ENCODE measurements around the gene DNAH3.
"Not testable (repeated sequence)": the region's sequence is repeated elsewhere in the genome, so short reads cannot be mapped to it uniquely, and the experiment has no call there.

Gene DNAH3

GRCh38 chr16:21153124-21153729 is 2.6 kb upstream of the DNAH3 start:
- H3K36me3 ChIP-seq (ENCODE audit: insufficient read depth, low read length); H3K9me2 ChIP-seq (replicated peaks; ENCODE audit: low read depth, low read length); H3F3A ChIP-seq (ENCODE audit: low read depth); H3K4me1 ChIP-seq (ENCODE audit: insufficient read depth, low read length, poor library complexity, severe bottlenecking); H3K9ac ChIP-seq (ENCODE audit: low read depth, low read length, poor library complexity, severe bottlenecking); H3K9me3 ChIP-seq (ENCODE audit: insufficient read depth, low read depth, low read length); H4K20me1 ChIP-seq (ENCODE audit: insufficient read depth, low read length, poor library complexity, severe bottlenecking); H3K4me2 ChIP-seq (ENCODE audit: low read depth, low read length, poor library complexity, severe bottlenecking); H2AFZ ChIP-seq (ENCODE audit: low read length); H3K79me2 ChIP-seq (ENCODE audit: insufficient read depth, low read length); H3K27me3 ChIP-seq (ENCODE audit: insufficient read depth, low read length, poor library complexity, severe bottlenecking); H3K4me3 ChIP-seq (ENCODE audit: low read length, poor library complexity, severe bottlenecking): not testable (repeated sequence)

- not testable (repeated sequence) for H3K4me3 ChIP-seq (ENCODE audit: low read length, poor library complexity, severe bottlenecking); H4K20me1 ChIP-seq (ENCODE audit: insufficient read depth, low read length, poor library complexity, severe bottlenecking); H2AFZ ChIP-seq (ENCODE audit: low read length); H3K4me1 ChIP-seq (ENCODE audit: insufficient read depth, low read length, poor library complexity, severe bottlenecking); H3K9me2 ChIP-seq (replicated peaks; ENCODE audit: low read depth, low read length); H3K79me2 ChIP-seq (ENCODE audit: insufficient read depth, low read length); H3K9me3 ChIP-seq (ENCODE audit: insufficient read depth, low read depth, low read length); H3K4me2 ChIP-seq (ENCODE audit: low read depth, low read length, poor library complexity, severe bottlenecking); H3K36me3 ChIP-seq (ENCODE audit: insufficient read depth, low read length); H3K9ac ChIP-seq (ENCODE audit: low read depth, low read length, poor library complexity, severe bottlenecking); H3F3A ChIP-seq (ENCODE audit: low read depth); H3K27me3 ChIP-seq (ENCODE audit: insufficient read depth, low read length, poor library complexity, severe bottlenecking)
Measured at GRCh38 chr16:21152160-21153030, 1.7 kb upstream of the DNAH3 start.

GRCh38 chr16:21145738-21146137 is 4.9 kb downstream of the DNAH3 start:
- H3K27me3 ChIP-seq (ENCODE audit: insufficient read depth, low read length, poor library complexity, severe bottlenecking) = no peaks in the 10 kb centered on the region
- no peak overlapping the region for H2AFZ ChIP-seq (ENCODE audit: low read length)
- H3K9me2 ChIP-seq (replicated peaks; ENCODE audit: low read depth, low read length) = no peaks in the 10 kb centered on the region
- no peaks in the 10 kb centered on the region for H4K20me1 ChIP-seq (ENCODE audit: insufficient read depth, low read length, poor library complexity, severe bottlenecking)
- H3F3A ChIP-seq (ENCODE audit: low read depth) = no peaks in the 10 kb centered on the region
- H3K4me3 ChIP-seq (ENCODE audit: low read length, poor library complexity, severe bottlenecking) = no peak overlapping the region
- H3K36me3 ChIP-seq (ENCODE audit: insufficient read depth, low read length) = no peaks in the 10 kb centered on the region
- H3K79me2 ChIP-seq (ENCODE audit: insufficient read depth, low read length) = no peaks in the 10 kb centered on the region
- no peaks in the 10 kb centered on the region for H3K4me1 ChIP-seq (ENCODE audit: insufficient read depth, low read length, poor library complexity, severe bottlenecking)
- H3K9me3 ChIP-seq (ENCODE audit: insufficient read depth, low read depth, low read length) = peaks cover 2% of the 10 kb centered on the region; the same call in 1 of the 2 replicates
- no peak overlapping the region for H3K9ac ChIP-seq (ENCODE audit: low read depth, low read length, poor library complexity, severe bottlenecking)
- TF ChIP-seq EZH2phosphoT487 (IDR thresholded peaks at IDR 0.05; ENCODE audit: borderline replicate concordance) (no peak), CTCF (conservative IDR thresholded peaks at IDR 0.05; ENCODE audit: low read length) (no peak)
- no peak overlapping the region for H3K4me2 ChIP-seq (ENCODE audit: low read depth, low read length, poor library complexity, severe bottlenecking)

GRCh38 chr16:21134053-21134452 is 16.6 kb downstream of the DNAH3 start:
- no peaks in the 10 kb centered on the region for H3F3A ChIP-seq (ENCODE audit: low read depth)
- no peak overlapping the region for H2AFZ ChIP-seq (ENCODE audit: low read length)
- no peaks in the 10 kb centered on the region for H3K9me3 ChIP-seq (ENCODE audit: insufficient read depth, low read depth, low read length)
- no peaks in the 10 kb centered on the region for H3K79me2 ChIP-seq (ENCODE audit: insufficient read depth, low read length)
- H3K4me1 ChIP-seq (ENCODE audit: insufficient read depth, low read length, poor library complexity, severe bottlenecking) = no peaks in the 10 kb centered on the region
- no peaks in the 10 kb centered on the region for H4K20me1 ChIP-seq (ENCODE audit: insufficient read depth, low read length, poor library complexity, severe bottlenecking)
- no peaks in the 10 kb centered on the region for H3K36me3 ChIP-seq (ENCODE audit: insufficient read depth, low read length)
- H3K27me3 ChIP-seq (ENCODE audit: insufficient read depth, low read length, poor library complexity, severe bottlenecking) = no peaks in the 10 kb centered on the region
- no peak overlapping the region for H3K9ac ChIP-seq (ENCODE audit: low read depth, low read length, poor library complexity, severe bottlenecking)
- H3K9me2 ChIP-seq (replicated peaks; ENCODE audit: low read depth, low read length) = no peaks in the 10 kb centered on the region
- no peak for TF ChIP-seq EZH2phosphoT487 (IDR thresholded peaks at IDR 0.05; ENCODE audit: borderline replicate concordance)
- TF ChIP-seq CTCF (conservative IDR thresholded peaks at IDR 0.05; ENCODE audit: low read length) = no peak
- no peak overlapping the region for H3K4me3 ChIP-seq (ENCODE audit: low read length, poor library complexity, severe bottlenecking)
- no peak overlapping the region for H3K4me2 ChIP-seq (ENCODE audit: low read depth, low read length, poor library complexity, severe bottlenecking)

Measured in Loucy (cell line).